H9 (cell line): ENCODE measurements around the gene BTRC. TPM values are rescaled to one million over a fixed set of nuclear protein-coding genes. Genes with fewer than 3 reads are reported as not detected.

Experiments
- DNase-seq: peaks from one replicate; pipeline ENCODE4 v3.0.0-alpha.2; 2017
- H2AFZ ChIP-seq: one replicate; pipeline ENCODE4 v1.6.1; 2013; ENCODE audit warnings: mild to moderate bottlenecking, low read length, control low read depth, moderate library complexity
- H2AK5ac ChIP-seq: 2 replicates; pipeline ENCODE4 v1.6.1; 2013; ENCODE audit warnings: low read length, control low read depth, mixed read lengths; ENCODE audit not compliant: insufficient read length
- H2BK120ac ChIP-seq: one replicate; pipeline ENCODE4 v1.6.1; 2013; ENCODE audit warnings: low read depth, mild to moderate bottlenecking, low read length, control low read depth, inconsistent platforms; ENCODE audit not compliant: poor library complexity, severe bottlenecking
- H2BK12ac ChIP-seq: 2 replicates; pipeline ENCODE4 v1.6.1; 2013; ENCODE audit warnings: low read length, control low read depth, mixed read lengths, low read depth; ENCODE audit not compliant: insufficient read length
- H2BK15ac ChIP-seq: 2 replicates; pipeline ENCODE4 v1.6.1; 2013; ENCODE audit warnings: low read depth, low read length, control low read depth
- H2BK20ac ChIP-seq: one replicate; pipeline ENCODE4 v1.6.1; 2013; ENCODE audit warnings: low read depth, mild to moderate bottlenecking, low read length, control low read depth, inconsistent platforms; ENCODE audit not compliant: poor library complexity, severe bottlenecking
- H2BK5ac ChIP-seq: 2 replicates; pipeline ENCODE4 v1.6.1; 2013; ENCODE audit warnings: low read length, control low read depth, mixed read lengths; ENCODE audit not compliant: insufficient read length
- H3K14ac ChIP-seq: 2 replicates; pipeline ENCODE4 v1.6.1; 2013; ENCODE audit warnings: low read length, control low read depth; ENCODE audit not compliant: insufficient read depth
- H3K18ac ChIP-seq: 2 replicates; pipeline ENCODE4 v1.6.1; 2013; ENCODE audit warnings: low read depth, mild to moderate bottlenecking, mixed read lengths, low read length, control low read depth; ENCODE audit not compliant: insufficient read length
- H3K23ac ChIP-seq: 2 replicates; pipeline ENCODE4 v1.6.1; 2013; ENCODE audit warnings: low read length, control low read depth, mixed read lengths, low read depth; ENCODE audit not compliant: insufficient read length
- H3K23me2 ChIP-seq: 2 replicates; pipeline ENCODE4 v1.6.1; 2013; ENCODE audit warnings: low read depth, mild to moderate bottlenecking, mixed read lengths, low read length, control low read depth; ENCODE audit not compliant: insufficient read length, poor library complexity, severe bottlenecking
- H3K27ac ChIP-seq: 2 replicates; pipeline ENCODE4 v1.5.1; 2013; ENCODE audit warnings: low read length, control low read depth, mixed read lengths, low read depth; ENCODE audit not compliant: insufficient read length
- H3K27me3 ChIP-seq: 2 replicates; pipeline ENCODE4 v1.6.1; 2013; ENCODE audit warnings: low read length, control low read depth, inconsistent platforms; ENCODE audit not compliant: insufficient read depth
- H3K4ac ChIP-seq: 2 replicates; pipeline ENCODE4 v1.6.1; 2013; ENCODE audit warnings: low read depth, mild to moderate bottlenecking, control low read depth, inconsistent platforms, low read length, moderate library complexity
- H3K4me1 ChIP-seq: 2 replicates; pipeline ENCODE4 v1.6.1; 2013; ENCODE audit warnings: low read length, control low read depth, inconsistent platforms; ENCODE audit not compliant: insufficient read depth
- H3K4me2 ChIP-seq: 2 replicates; pipeline ENCODE4 v1.6.1; 2013; ENCODE audit warnings: low read length, control low read depth, mixed read lengths; ENCODE audit not compliant: insufficient read length, insufficient read depth
- H3K56ac ChIP-seq: 2 replicates; pipeline ENCODE4 v1.6.1; 2013; ENCODE audit warnings: low read depth, mild to moderate bottlenecking, mixed read lengths, low read length, control low read depth; ENCODE audit not compliant: insufficient read length
- H3K79me1 ChIP-seq: 2 replicates; pipeline ENCODE4 v1.6.1; 2013; ENCODE audit warnings: low read depth, mild to moderate bottlenecking, moderate library complexity, low read length, control low read depth, inconsistent platforms; ENCODE audit not compliant: insufficient read depth, poor library complexity, severe bottlenecking
- H3K79me2 ChIP-seq: 2 replicates; pipeline ENCODE4 v1.6.1; 2013; ENCODE audit warnings: low read length, control low read depth, inconsistent platforms; ENCODE audit not compliant: insufficient read depth
- H3K9ac ChIP-seq: 2 replicates; pipeline ENCODE4 v1.6.1; 2013; ENCODE audit warnings: low read length, control low read depth, mixed read lengths; ENCODE audit not compliant: insufficient read length; ENCODE audit errors: extremely low read depth
- H3K9me3 ChIP-seq: one replicate; pipeline ENCODE4 v1.6.1; 2013; ENCODE audit warnings: low read depth, low read length, inconsistent platforms; ENCODE audit not compliant: control insufficient read depth
- H3T11ph ChIP-seq: one replicate; pipeline ENCODE4 v1.6.1; 2013; ENCODE audit warnings: mild to moderate bottlenecking, low read length, control low read depth, inconsistent platforms
- H4K20me1 ChIP-seq: one replicate; pipeline ENCODE4 v1.6.1; 2013; ENCODE audit not compliant: control insufficient read depth, insufficient read length, insufficient read depth
- H4K5ac ChIP-seq: 2 replicates; pipeline ENCODE4 v1.6.1; 2013; ENCODE audit warnings: low read depth, mild to moderate bottlenecking, mixed read lengths, low read length, control low read depth; ENCODE audit not compliant: insufficient read length
- H4K8ac ChIP-seq: replicated peaks from 2 replicates; pipeline ENCODE4 v1.6.1; 2013; ENCODE audit warnings: low read length, control low read depth, mixed read lengths, low read depth; ENCODE audit not compliant: insufficient read length
- H4K91ac ChIP-seq: 2 replicates; pipeline ENCODE4 v1.6.1; 2013; ENCODE audit warnings: low read depth, mild to moderate bottlenecking, moderate library complexity, mixed read lengths, low read length, control low read depth; ENCODE audit not compliant: insufficient read length
- H3K27ac Mint-ChIP-seq, 3 experiments: 2 replicates in 2 of 3; 3 replicates in 1 of 3; pipeline ENCODE4 v1.8.0; 2020 to 2021; ENCODE audit warnings: mixed read lengths in 3 of 3, mild to moderate bottlenecking in 1 of 3, moderate library complexity in 1 of 3
- H3K27me3 Mint-ChIP-seq: 2 replicates; pipeline ENCODE4 v1.8.0; 2021; ENCODE audit warnings: low read depth, mild to moderate bottlenecking, moderate library complexity, mixed read lengths
- H3K36me3 Mint-ChIP-seq, 3 experiments: 2 replicates in 2 of 3; 3 replicates in 1 of 3; pipeline ENCODE4 v1.8.0; 2020 to 2021; ENCODE audit warnings: low read depth in 3 of 3, mixed read lengths in 3 of 3; ENCODE audit not compliant: insufficient read depth in 1 of 3
- H3K4me1 Mint-ChIP-seq, 2 experiments: 2 replicates each; pipeline ENCODE4 v1.8.0; 2020; ENCODE audit warnings: mixed read lengths in 2 of 2
- H3K4me3 Mint-ChIP-seq, 2 experiments: 2 replicates in 1 of 2; 3 replicates in 1 of 2; pipeline ENCODE4 v1.8.0; 2020 to 2021; ENCODE audit warnings: mild to moderate bottlenecking in 2 of 2, mixed read lengths in 2 of 2, moderate library complexity in 1 of 2
- H3K9me3 Mint-ChIP-seq, 2 experiments: 2 replicates in 1 of 2; 3 replicates in 1 of 2; pipeline ENCODE4 v1.8.0; 2020; ENCODE audit warnings: mild to moderate bottlenecking in 2 of 2, mixed read lengths in 2 of 2, moderate library complexity in 1 of 2
- WGBS: extraction: QIAGEN DNeasy Blood & Tissue Kit; methylation state at CpG from one replicate; pipeline ENCODE4 v1.1.7; 2013; ENCODE audit warnings: missing lambda C conversion rate, low lambda C conversion rate, mixed read lengths; ENCODE audit not compliant: insufficient read length; ENCODE audit errors: extremely low coverage; 5-methylcytosine and 5-hydroxymethylcytosine counted together
- total RNA-seq: library from RNA; stranded (reverse); gene quantifications from 2 replicates; pipeline ENCODE4 v1.2.1, GENCODE V29; 2021
- TF ChIP-seq, protein P1 (sequence below): fragments of 200-600 bp; sonication (generic); conservative IDR thresholded peaks from 3 replicates; pipeline ENCODE4 v1.8.0; 2021; ENCODE audit warnings: antibody characterized with exemption, mild to moderate bottlenecking

The BTRC gene
- total RNA-seq, 1 experiment from 2014 or later, result 24.2 TPM

DNA sequence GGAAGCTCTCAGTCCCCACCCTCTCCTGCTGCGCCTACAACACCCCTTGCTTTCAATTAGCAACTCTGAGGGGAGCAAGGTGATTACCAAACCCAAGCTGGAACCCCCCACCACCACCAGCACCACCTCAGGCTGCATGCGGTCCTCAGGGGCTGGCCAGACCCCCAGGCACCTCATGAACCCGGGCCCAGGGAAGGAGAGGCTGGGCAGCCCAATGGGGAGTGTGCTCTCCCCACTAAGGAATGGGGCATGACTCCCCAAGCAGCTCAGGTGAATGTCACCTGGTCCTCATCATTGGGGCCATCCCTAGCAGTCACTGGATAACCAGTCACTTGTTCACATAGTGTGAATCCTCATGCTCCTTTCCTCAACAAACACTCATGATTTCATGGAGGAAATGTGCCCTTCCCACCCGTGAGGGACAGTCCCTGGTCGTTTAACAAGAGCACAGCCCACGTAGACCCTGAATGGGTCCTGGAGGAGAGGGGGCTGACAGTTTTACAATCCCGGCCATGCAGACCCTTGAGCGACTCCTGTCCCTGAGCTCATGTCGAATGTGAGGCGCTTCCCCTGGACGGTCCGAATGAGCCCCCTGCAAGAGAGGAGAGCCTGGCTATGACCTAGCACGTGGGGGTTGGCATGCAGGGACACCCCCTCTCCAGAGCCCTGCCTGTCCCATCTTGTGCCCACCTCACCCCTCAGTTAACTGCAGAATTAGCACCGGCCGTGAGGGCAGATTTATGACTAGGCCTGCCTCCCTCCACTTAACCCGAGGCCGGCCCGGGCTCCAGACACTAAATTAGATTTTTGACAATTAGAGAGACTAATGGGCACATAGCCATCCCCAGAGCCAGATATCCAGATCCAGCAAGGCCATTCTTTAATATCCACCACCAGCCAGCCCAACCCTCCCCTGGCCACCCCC lies 205.0 kb downstream of the BTRC start:
- WGBS, result no CpG with 5 or more reads among the region's 18 CpGs
- no peak overlapping the region for H2BK15ac ChIP-seq

More for the DNA sequence above, 205.0 kb downstream of the BTRC start:
- TF ChIP-seq, protein P1, sequence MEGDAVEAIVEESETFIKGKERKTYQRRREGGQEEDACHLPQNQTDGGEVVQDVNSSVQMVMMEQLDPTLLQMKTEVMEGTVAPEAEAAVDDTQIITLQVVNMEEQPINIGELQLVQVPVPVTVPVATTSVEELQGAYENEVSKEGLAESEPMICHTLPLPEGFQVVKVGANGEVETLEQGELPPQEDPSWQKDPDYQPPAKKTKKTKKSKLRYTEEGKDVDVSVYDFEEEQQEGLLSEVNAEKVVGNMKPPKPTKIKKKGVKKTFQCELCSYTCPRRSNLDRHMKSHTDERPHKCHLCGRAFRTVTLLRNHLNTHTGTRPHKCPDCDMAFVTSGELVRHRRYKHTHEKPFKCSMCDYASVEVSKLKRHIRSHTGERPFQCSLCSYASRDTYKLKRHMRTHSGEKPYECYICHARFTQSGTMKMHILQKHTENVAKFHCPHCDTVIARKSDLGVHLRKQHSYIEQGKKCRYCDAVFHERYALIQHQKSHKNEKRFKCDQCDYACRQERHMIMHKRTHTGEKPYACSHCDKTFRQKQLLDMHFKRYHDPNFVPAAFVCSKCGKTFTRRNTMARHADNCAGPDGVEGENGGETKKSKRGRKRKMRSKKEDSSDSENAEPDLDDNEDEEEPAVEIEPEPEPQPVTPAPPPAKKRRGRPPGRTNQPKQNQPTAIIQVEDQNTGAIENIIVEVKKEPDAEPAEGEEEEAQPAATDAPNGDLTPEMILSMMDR, result no peak
- H3K4me2 ChIP-seq, result no peak overlapping the region
- no peak overlapping the region for H3K18ac ChIP-seq
- H3K79me1 ChIP-seq, result no peaks in the 10 kb centered on the region
- no peak overlapping the region for H3K56ac ChIP-seq
- no peak overlapping the region for H2BK12ac ChIP-seq
- no peak overlapping the region for H3T11ph ChIP-seq
- H3K4me1 ChIP-seq, result no peaks in the 10 kb centered on the region
- H3K14ac ChIP-seq, result no peak overlapping the region; the same call in 1 of the 2 replicates
- no peak overlapping the region for H3K27ac ChIP-seq
- no peak overlapping the region for H4K91ac ChIP-seq
- no peaks in the 10 kb centered on the region for H3K23me2 ChIP-seq
- no peak overlapping the region for H3K9ac ChIP-seq
- no peaks in the 10 kb centered on the region for H3K9me3 Mint-ChIP-seq
- no peak overlapping the region for H2AFZ ChIP-seq
- H2BK5ac ChIP-seq, result no peak overlapping the region
- H4K20me1 ChIP-seq, result no peaks in the 10 kb centered on the region
- H4K8ac ChIP-seq, result no peak overlapping the region
- H2BK120ac ChIP-seq, result no peak overlapping the region
- no peaks in the 10 kb centered on the region; the same call in 1 of the 2 replicates for H3K27me3 ChIP-seq
- no peaks in the 10 kb centered on the region for H3K79me2 ChIP-seq
- peaks cover 16% of the 10 kb centered on the region for H3K27me3 Mint-ChIP-seq
- peak; percentile 17 for DNase-seq
- peaks cover 3 to 11% of the 10 kb centered on the region in 2 experiments; a peak in 3 of 4 replicates for H3K4me1 Mint-ChIP-seq
- no peaks in the 10 kb centered on the region for H3K9me3 ChIP-seq
- no peak overlapping the region for H2BK20ac ChIP-seq
- H2AK5ac ChIP-seq, result no peak overlapping the region
- H3K4ac ChIP-seq, result no peak overlapping the region
- H3K27ac Mint-ChIP-seq, result no peak overlapping the region; a peak in 1 of 7 replicates
- H4K5ac ChIP-seq, result no peak overlapping the region
- no peak overlapping the region for H3K4me3 Mint-ChIP-seq
- no peaks in the 10 kb centered on the region for H3K36me3 Mint-ChIP-seq
- H3K23ac ChIP-seq, result no peak overlapping the region
